DMS53 treated with DMSO at 0.1 percent for 48 hours (cell line): ENCODE results near the gene GRIN2C.
A peak's percentile ranks its signal among the peaks of the same experiment; 100 is the strongest.
"Not testable (repeated sequence)": the region's sequence is repeated elsewhere in the genome, so short reads cannot be mapped to it uniquely, and the experiment has no call there.

ENCODE experiments used
- DNase-seq: peaks from one replicate; lab custom pipeline; 2025; ENCODE audit not compliant: unreplicated experiment; lab: John Stamatoyannopoulos, UW

The GRIN2C gene

DNA sequence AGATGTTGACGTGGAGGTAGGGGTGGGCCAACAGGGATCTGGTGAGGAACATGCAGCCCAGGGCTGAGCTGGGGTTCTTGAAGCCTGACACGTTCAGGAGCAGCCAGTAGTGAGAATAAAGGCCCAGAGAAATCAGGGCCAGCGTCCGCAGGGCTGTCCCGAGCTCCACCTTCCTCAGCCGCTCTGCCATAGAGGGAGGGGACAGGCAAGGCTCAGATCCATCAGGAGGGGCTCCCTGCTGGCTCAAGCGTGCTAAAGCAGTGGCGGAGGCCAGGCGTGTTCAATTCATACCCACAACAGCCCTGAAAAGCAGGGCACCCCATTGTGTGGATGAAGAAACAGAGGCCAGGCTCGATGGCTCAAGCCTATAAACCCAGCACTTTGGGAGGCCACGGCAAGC lies 21.4 kb upstream of the GRIN2C start:
- DNase-seq: no peak

DNA sequence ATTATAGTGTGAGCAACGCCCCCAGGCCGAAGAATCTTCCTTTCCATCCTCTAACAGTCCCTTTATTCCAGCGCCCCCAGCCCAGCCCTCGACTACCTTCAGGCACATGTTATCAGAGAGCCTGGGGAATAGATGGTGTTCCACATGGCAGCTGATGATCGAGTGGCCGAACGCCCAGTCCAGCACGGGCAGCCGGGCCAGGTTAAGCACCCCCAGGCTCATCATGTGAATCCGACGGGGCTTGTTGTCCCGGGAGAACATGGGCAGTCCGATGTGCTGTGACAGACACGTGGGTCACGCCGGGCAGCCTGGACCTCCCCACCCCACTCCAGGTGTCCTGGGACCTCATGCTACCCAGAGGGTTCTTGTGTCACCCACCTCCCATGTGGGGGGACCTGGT lies 19.6 kb upstream of the GRIN2C start:
- DNase-seq: no peak

DNA sequence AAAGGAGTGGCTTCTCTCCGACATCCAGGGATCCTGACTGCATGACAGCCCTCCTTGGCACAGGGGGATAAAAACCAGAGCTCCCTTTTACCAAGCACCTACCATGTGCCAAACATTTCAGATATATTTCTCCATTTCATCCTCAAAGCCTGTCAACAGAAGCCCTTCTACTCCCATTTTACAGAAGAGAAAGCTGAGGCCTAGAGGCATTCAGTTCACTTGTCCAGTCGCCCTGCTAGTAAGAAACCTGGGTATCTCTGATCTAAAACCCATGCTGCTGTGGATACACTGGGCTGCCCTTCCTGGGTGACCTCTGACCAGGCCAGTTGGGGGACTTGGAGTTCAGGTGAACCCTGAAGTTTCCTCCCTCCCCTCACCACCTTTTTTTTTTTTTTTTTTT lies 19.0 kb upstream of the GRIN2C start:
- no peak for DNase-seq

DNA sequence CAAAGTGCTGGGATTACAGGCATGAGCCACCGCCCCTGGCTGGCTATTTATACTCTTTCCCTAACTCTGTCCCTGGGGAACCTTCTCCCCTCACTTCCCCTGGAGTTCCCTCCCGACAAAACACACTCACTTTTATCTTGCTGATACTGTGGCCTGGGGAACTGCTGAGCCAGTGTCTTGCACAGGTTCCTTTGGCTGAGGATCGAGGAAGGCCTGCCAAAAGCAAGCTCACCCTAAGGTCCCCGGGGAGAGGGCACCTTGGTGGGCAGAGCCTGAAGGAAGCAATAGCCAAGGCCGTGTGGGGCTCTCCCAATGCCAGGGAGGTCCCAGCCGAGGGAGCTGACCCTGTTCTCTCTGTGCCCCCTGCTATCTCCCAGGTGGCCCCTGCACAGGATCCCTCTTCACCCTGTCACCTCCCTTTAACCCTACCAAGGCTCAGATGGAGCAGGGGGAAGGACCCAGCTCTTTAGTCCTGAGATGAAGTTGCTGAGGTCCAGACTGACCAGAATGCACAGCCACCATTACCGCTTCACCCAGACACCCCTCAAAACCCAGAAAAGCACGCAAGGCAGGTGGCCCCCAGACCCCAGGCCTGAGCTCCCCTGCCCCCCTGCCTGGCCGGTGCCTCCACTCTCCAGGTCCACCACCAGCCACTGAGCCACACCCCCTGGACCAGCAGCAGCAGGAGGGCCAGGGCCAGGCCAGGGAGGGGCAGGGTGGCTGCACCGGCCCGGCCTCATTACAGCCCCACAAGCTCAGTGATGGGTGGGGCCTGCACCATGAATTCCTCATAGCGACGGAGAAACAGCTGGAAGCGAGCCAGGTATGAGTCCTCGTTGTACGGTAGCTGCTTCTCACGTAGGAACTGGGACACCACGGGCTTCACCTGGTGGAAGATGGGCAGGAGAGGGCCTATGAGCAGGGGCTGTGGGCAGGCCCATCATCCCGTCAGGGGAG lies 18.2 kb upstream of the GRIN2C start:
- no peak for DNase-seq

DNA sequence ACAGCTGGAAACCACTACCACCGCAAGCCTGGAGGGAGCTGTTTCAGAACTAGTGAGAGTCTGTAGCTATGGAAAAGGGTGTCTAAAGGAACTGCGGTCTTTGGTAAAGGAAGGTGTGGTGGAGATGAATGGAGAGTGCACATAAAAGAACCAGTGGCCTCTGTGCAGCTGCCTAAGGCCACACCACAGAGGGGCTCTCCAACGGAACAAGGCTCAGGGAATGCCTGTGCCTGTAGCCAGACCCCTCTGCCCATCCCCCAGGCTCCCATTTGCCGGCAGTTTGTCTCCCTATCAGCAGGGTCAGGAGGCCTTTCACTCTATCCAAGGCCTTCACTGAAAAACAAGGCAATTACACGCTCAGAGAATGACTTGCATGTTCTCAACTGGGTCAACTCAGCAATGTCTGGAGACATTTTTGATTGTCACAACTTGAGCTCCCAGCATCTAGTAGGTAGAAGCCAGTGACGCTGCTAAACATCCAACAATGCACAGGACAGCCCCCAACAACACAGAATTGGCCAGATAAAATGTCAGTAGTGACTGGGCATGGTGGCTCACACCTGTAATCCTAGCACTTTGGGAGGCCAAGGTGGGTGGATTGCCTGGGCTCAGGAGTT lies 16.4 kb upstream of the GRIN2C start:
- DNase-seq: no peak

DNA sequence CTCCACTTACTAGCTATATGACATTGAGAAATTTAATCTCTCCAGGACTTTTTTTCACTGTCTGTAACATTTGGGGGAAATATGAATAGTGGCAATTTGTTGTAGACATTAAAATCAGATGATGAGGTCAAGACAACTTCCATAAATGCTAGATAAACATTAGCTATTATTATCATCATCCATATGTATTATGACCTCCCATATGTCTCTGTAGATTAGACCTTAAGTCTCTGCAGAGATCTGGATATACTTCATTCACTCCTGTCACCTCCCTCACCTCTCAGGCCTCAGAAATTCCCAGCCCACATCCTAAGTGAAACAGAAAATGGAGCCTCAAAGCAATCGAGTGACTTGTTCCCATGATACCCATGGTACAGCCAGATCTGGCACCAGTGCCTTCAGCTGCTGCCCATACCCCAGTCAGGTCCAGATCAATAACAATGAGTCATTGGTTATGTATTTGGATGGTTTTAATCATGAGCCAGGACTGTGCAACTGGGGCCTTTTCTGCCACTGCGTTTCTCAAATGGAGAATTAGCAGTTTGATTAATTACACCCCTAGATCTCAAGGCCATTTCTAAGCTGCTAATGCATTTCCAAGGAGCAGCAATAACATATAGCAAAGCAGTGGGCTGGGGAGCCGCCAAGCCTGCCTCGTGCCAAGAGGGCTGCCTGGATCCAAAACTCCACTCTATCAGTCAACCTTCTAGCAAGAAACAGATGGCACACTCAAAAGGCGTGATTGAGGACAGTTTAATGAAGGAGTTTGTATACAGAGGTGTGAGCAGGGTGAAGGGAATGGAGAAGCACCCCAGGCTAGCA lies 15.7 kb upstream of the GRIN2C start:
- no peak for DNase-seq

DNA sequence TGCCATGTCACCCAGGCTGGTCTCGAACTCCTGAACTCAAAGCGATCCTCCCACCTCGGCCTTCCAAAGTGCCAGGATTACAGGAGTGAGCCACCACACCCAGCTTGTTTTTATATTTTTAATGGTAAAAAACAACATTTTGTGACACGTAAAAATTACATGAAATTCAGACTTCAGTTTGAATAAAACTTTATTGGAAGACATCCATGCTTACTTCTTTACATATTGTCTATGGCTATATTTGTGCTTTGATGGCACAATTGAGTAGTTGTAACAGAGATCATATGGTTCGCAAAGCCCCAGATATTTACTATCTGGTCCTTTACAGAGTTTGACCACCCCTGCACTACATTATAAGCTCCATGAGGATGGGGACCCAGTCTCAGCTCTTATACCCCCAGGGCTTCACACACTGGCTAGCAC lies 14.9 kb upstream of the GRIN2C start:
- DNase-seq: no peak

DNA sequence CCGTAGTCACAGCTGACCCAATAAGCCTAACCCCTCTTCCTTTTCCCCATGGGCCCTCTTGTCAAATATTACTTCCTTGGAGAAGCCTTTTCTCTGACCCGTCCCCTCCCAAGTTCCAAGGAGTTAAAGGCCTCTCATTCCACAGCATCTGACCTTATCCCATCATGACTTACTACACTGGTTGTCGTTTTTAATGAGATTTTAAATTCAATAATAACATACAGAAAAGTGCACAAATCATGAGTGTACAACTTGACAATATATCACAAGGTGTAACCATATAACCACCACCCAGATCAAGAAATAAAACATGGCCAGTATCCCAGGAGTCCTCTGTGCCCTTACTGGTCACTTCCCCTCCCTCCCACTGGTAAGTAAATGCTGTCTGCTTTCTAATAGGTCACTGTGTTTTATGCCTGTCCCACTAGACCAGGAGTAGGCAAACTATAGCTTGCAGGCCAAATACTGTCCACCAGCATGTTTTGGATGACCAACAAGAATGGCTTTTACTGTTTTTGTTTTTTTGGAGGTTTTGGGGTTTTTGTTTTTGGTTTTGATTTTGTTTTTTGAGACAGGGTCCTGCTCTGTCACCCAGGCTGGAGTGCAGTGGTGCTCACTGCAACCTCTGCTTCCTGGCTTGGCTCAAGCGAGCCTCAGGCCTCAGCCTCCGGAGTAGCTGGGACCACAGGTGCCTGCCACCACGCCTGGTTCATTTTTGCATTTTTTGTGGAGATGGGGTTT lies 14.4 kb upstream of the GRIN2C start:
- peak; percentile 32 for DNase-seq

DNA sequence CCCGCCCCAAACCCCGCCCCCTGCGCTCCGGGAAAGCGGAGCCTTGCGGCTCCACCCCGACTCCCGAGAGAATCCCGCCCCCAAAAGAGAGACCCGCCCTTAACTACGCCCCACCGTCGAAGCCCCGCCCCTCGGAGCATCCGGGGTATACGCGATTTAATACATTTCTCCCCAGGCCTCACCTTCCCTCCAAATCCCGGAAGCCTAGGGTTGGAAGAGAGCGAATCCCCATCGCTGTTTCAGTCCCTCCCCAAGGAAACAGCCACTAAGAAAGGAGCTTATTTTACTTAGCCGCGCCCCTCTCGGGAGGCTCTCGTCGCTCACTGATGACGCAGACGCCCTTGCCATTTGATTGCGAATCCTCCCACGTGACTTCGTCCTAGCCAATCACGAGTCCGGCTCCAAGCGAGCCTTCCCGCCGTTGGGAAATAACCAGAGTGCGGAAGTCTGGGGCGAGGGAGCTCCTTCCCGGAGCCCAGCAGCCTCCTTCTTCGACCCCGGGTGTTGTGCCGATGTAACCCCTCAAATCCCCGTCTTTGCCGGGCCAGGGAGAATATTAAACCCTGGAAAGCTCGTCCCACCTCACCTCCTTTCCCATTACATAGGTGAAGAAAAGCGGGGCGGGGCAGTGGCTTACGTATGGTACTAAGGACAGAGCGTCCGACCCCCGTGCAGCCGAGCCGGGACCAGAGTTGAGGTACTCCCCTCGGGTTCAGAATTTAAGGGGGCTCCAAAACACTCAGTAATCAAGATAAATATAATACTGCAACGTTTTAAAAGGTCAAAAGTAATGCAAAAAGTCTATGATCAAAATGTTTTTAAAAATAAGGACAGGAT lies 13.6 kb upstream of the GRIN2C start:
- DNase-seq: peak; percentile 99

DNA sequence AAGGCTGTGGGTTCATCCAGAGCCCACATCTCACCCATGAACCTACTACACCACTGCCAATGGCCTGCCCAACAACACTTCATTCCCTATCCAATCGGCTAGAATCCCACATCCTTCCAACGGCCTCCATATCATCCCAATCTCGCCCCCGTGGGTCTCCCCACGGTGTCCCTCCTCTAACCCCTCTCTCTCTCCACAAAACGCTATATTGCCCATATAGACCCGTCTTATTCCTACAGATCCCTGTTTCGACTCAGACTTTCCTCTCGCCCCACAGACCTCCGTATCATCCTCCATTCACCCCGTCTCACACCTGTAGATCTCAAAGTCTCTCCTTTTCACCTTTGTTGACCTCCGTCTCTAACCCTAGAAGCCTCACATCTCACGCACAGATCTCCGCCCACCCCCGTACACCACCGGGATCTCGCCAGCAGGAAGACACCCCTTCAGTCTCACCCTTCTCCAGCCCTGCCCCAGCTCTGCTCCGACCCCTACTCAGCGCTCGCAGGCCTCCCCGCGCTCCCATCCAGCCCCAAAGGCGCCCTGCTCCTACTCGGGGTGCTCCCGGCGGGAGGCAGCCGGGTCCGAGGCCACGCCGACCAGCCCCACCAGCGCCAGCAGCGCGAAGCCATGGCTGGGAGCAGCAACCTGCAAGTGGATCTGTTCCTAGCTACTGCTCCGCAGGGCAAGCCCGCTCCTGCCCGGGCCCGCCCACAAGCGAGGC lies 12.8 kb upstream of the GRIN2C start, which contains the start of gene FDXR:
Gene FDXR, minus strand, starts transcription at position 682 of the 724 bp plus-strand sequence. Its CDS starts 50 bp downstream, at position 632.
- DNase-seq: no peak

DNA sequence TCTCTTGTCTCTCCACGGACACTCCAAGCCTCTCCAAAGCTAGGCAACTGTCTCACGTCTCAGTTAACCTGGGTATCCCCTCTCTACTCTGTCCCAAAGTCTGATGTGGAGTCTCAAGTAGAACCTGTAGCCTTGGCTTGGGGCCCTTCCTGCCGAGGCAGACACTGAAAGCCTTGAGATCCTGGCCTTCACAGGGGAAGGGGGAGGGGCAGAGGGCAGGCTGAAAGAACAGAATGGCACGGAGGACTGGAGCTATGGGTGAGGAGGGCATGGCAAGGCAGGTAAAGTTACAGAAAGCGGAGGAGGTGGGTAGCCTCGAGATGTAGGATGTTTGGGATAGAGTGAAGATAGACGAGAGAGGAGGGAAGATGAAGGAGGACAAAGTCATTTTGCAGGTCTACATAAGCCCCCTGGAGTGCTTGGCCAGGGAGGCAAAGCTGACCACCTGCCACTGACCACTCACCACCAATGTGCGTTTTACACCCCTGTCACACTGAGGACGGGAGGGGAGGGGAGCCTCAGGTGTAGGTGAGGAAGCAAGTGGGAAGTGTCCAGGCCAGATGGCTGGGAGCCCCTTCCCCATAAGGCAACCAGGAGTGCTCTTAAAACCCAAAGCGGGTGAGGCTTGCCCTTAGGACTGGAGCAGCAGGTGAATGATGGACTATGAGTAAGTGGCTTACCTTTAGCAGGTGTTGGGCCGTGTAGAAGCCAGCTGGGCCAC lies 11.8 kb upstream of the GRIN2C start:
- DNase-seq: no peak

DNA sequence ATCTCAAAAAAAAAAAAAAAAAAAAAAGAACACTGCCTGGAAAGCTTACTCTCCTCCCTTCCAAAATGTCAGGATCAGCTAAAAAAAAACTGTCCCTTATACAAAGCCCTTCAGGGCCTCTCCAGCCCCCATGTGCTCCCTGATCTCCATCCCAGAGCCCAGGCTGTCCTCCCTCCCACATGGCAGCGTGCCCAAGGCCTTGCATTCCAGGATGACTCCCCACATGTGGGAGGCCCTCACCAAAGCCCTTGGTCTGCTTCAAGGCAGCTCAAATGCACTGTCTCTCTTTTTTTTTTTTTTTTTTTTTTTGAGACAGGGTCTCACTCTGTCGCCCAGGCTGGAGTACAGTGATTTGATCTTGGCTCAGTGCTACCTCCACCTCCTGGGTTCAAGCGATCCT lies 10.8 kb upstream of the GRIN2C start:
- no peak for DNase-seq

DNA sequence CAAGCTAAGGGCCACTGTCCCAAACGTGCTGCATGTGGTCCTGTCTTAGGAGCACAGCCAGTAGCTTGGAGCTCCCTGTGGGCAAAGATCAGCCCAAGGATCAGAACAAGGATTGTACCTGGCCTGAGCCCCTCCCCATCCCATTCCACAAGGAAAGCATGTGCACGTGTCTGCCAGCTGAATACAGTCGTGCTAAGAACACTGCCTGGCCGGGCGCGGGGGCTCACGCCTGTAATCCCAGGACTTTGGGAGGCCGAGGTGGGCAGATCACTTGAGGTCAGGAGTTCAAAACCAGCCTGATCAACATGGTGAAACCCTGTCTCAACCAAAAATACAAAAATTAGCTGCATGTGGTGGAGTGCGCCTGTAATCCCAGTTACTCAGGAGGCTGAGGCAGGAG lies 10.3 kb upstream of the GRIN2C start:
- DNase-seq: not testable (repeated sequence)

DNA sequence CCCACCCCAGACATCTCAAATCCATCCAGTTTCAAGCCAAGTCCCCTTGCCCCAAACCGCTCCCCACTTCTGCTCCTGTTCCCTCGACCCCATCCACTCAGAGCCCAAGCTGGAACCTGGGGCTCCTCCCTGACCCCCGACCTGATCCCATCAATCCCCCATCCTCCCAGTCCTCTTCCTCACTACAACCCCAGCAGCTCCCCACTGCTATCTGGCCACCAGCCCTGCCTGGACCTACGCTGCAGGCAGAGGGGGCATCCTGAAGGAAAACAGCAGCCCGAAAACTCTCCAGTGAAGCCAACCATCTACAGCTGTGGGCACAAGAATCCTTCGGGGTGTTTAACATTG lies 9.2 kb upstream of the GRIN2C start:
- no peak for DNase-seq

DNA sequence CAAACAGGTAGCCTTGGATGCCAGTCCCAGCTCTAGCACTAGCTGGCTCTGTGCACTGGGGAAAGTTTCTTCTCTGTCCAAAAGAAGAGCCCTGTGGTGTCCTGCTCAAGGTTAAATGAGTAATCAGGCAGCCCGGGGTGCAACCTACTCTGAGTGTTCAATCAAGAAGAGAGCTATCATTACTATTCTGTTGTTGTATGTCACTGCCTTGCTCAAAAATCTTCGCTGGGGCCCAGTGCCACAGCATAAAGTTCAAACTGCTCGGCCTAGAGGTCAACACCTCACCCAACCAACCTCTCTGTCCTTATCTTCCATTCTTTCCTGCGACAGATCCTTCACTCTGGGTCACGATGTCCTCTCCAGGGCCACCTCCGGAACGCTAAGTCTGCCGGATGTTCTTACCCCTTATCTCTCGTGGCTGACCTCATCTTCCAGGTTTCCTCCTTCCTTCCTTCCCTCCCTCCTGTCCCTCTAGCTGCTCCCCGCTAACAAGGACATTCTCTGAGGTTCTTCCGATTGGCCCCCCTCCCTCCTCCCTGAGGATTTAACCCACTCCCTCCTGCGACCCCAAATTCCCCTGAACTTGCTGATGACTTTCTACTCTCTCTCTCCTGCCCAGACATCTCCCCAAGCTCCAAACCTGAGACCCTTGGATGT lies 8.7 kb upstream of the GRIN2C start:
- no peak for DNase-seq

DNA sequence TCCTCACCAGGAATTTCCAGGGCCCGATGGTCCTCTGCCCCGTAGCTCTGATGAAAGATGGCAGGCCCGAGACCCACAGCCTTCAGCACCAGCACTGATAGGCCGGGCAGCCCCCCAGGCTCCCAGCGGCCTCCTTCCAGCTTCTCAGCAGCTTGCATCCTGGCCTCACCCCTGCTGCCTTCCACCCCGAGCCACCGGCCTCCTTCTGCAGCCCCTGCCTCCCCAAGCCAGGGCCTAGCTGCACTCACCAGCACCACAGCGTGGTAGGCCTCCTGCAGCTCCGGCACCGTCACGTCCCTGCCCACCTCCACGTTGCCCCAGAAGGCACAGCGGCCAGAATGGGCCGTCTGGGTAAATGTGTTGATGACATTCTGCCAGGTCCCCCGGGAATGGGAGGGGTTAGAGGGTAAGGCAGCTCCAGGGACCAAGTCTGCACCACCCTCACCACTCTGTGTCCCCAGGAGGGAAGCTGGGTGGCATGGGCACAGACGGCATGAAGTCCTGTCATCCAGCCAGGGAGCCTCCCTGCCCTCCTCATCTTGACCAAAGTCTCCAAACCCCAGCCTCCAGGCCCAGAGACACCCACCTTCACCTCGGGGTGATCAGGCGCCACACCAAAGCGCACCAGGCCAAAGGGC lies 6.6 kb upstream of the GRIN2C start:
- no peak for DNase-seq

DNA sequence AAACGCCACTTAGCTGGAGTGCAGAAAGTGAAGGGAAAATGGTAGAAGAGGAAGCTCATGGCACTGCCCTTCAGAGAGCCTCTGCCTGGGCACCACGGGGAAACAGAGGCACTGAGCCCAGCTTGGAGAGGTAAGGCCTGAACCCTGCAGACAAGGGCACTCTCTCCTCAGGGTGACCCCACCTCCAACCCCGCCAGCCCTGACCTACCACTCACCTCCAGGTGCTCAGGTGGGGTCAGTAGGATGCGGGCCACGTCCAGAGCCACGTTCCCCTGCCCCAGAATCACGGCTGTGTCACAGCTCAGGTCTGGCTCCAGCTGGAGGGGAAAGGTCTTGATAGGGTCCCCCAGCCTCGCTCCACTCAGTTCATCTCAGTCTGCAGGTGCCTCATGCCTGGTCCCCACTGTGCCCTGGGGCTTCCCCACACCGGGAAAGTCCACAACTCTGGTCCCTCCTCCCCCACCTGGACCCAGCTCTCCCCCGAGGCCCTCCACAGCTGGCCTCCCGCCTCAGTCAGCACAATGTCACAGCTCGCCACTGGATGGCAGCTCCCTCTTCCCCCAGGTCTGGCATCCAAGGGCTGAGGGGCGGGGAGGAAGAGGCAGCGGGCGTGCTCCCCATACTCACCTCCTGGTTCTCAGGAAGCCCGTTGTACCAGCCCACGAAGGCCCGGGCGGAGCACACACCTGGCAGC lies 6.0 kb upstream of the GRIN2C start:
- no peak for DNase-seq
